GM12878 (cell line): Measurements from ENCODE around the gene CMTM4. TPM values are rescaled to one million over a fixed set of nuclear protein-coding genes. Genes with fewer than 3 reads are reported as not detected.

Experiments
- CBX3 ChIP-seq: fragments of 200-600 bp; sonication (generic); IDR thresholded peaks from 2 replicates; pipeline ENCODE4 v1.6.1; 2016; ENCODE audit warnings: low read depth, borderline replicate concordance
- EED ChIP-seq: sonication (generic); IDR thresholded peaks from 2 replicates; pipeline ENCODE4 v1.6.1; 2016; ENCODE audit warnings: antibody characterized with exemption, low read depth
- ETV6 ChIP-seq, 2 experiments: fragments of 450-650 bp in 1 of 2; IDR thresholded peaks in 1 of 2; conservative IDR thresholded peaks in 1 of 2; 2 replicates each; pipeline ENCODE4 v1.6.1; 2014; ENCODE audit warnings: antibody characterized with exemption in 1 of 2, borderline replicate concordance in 1 of 2, low read depth in 1 of 2, mild to moderate bottlenecking in 1 of 2, moderate library complexity in 1 of 2
- FOXM1 ChIP-seq: IDR thresholded peaks from 2 replicates; pipeline ENCODE4 v1.6.1; 2012; ENCODE audit warnings: low read depth, mild to moderate bottlenecking, inconsistent platforms, low read length, moderate library complexity
- JUNB ChIP-seq: IDR thresholded peaks from 2 replicates; pipeline ENCODE4 v1.6.1; 2016; ENCODE audit warnings: antibody characterized with exemption, mild to moderate bottlenecking
- KDM1A ChIP-seq: fragments of 200-600 bp; sonication (generic); IDR thresholded peaks from 2 replicates; pipeline ENCODE4 v1.6.1; 2016; ENCODE audit warnings: borderline replicate concordance
- MYC ChIP-seq: IDR thresholded peaks from 2 replicates; pipeline ENCODE4 v1.6.1; 2011; ENCODE audit warnings: mild to moderate bottlenecking, low read length, moderate library complexity, inconsistent platforms; ENCODE audit not compliant: insufficient read depth, insufficient replicate concordance, insufficient read length, severe bottlenecking
- NFXL1 ChIP-seq: fragments of 450-650 bp; IDR thresholded peaks from 2 replicates; pipeline ENCODE4 v1.6.1; 2017; ENCODE audit warnings: antibody characterized with exemption, mild to moderate bottlenecking, borderline replicate concordance
- NR2F1 ChIP-seq: fragments of 450-650 bp; conservative IDR thresholded peaks from 2 replicates; pipeline ENCODE4 v1.6.1; 2017; ENCODE audit warnings: mild to moderate bottlenecking
- RAD21 ChIP-seq: IDR thresholded peaks from 2 replicates; pipeline ENCODE4 v1.6.1; 2011; ENCODE audit warnings: mild to moderate bottlenecking, low read depth, low read length, moderate library complexity; ENCODE audit not compliant: insufficient read depth
- WRNIP1 ChIP-seq: IDR thresholded peaks from 2 replicates; pipeline ENCODE4 v1.6.1; 2011; ENCODE audit warnings: low read depth, low read length, improper control_type of control experiment, borderline replicate concordance
- ZNF274 ChIP-seq: IDR thresholded peaks from one replicate; pipeline ENCODE4 v1.8.0; 2011; ENCODE audit not compliant: insufficient read length, insufficient read depth
- ZSCAN29 ChIP-seq: fragments of 450-650 bp; IDR thresholded peaks from 2 replicates; pipeline ENCODE4 v1.6.1; 2017; ENCODE audit warnings: mild to moderate bottlenecking, moderate library complexity
- polyA plus RNA-seq, 11 experiments: library from polyadenylated mRNA; depleted of rRNA in 4 of 11; unstranded in 6 of 11; stranded (reverse) in 5 of 11; fragments of >200 nt; fragmentation: Nextera tagmentation in 4 of 11; fragmentation: Illumina TruSeq in 1 of 11; extraction: Ambion mirVana in 4 of 11; extraction: Trizol in 1 of 11; gene quantifications; 1 replicate in 1 of 11; 2 replicates in 10 of 11; pipeline versions ENCODE4 v1.2.1 to v1.2.3, GENCODE V29; 2011 to 2016; ENCODE audit warnings: inconsistent platforms in 2 of 11, missing spikeins in 2 of 11, low read depth in 1 of 11
- total RNA-seq, 4 experiments: library from RNA; depleted of rRNA in 3 of 4; stranded (reverse); fragments of >200 nt in 3 of 4; fragmentation: Illumina TruSeq in 1 of 4; extraction: Trizol in 1 of 4; gene quantifications; 2 replicates each; pipeline versions ENCODE4 v1.2.1 to v1.2.3, GENCODE V29; 2013 to 2021
- TF ChIP-seq, protein P1 (sequence below): IDR thresholded peaks from 2 replicates; pipeline ENCODE4 v1.6.1; 2012; ENCODE audit warnings: low read depth, low read length, improper control_type of control experiment
- TF ChIP-seq, protein P2 (sequence below): fragments of 150-350 bp; IDR thresholded peaks from 2 replicates; pipeline ENCODE4 v1.6.1; 2014; ENCODE audit warnings: mild to moderate bottlenecking, low read depth, low read length
- TF ChIP-seq, protein P3 (sequence below), 3 experiments: IDR thresholded peaks in 2 of 3; conservative IDR thresholded peaks in 1 of 3; 2 replicates each; pipeline ENCODE4 v1.5.1; 2011; ENCODE audit warnings: low read depth in 3 of 3, low read length in 3 of 3, mild to moderate bottlenecking in 3 of 3, control low read depth in 2 of 3, moderate library complexity in 2 of 3, inconsistent platforms in 1 of 3, mixed read lengths in 1 of 3; ENCODE audit not compliant: control insufficient read depth in 2 of 3, insufficient read depth in 1 of 3; ENCODE audit errors: extremely low read depth in 1 of 3

Gene CMTM4
- total and polyA plus RNA-seq, 10 of the 15 experiments (the other 5 are each of a cell fraction or from before 2014, with no cell fraction given): 0.02 to 0.43 (median 0.15) TPM; not detected in 2

DNA sequence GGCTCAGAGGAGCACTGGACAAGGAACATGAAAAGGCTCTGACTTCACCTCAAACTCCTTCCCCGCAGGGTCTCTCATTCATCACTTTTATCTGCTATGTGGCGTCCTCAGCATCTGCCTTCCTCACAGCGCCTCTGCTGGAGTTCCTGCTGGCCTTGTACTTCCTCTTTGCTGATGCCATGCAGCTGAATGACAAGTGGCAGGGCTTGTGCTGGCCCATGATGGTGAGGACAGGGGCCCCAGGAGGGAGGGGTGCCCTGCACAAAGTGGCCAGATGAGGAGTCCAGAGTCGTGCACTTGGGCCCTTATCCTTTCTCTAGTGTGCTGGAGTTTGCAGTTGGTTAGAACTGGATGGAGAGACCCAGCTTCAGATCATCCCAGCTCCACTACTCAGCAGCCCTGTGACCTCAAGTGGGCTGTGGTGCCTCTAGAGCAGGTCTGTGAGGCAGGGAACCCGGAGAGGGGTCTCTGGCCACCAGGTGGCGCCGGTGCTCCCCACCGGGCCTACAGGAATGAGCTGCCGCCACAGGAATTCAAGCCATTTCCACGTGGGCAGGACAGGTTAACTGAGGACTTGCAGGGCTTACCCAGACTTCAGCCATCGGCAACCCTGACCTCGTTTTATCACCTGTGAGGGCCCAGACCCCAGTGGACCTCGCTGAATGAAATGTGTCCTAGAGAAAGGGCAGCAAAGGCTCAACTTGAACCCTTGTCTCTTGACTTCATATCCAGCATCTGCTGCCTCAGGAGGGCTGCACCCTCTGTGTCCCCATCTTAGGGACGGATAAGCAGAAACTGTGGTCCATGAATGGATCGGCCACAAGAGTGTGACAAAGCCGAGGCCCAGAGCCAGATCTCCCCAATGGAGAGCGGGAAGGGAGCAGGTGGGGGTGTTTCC lies 88.1 kb downstream of the CMTM4 start (continued):
- TF ChIP-seq MYC (no peak), NR2F1 (peak; percentile 26; the same call in 1 of the 2 replicates), CBX3 (no peak), WRNIP1 (no peak), JUNB (no peak), FOXM1 (no peak), RAD21 (peak; percentile 58), EED (0 out of 2 replicates have a peak, but pooled peaks have one; percentile 23), ZNF274 (no peak), KDM1A (no peak), NFXL1 (no peak), ETV6 (conservative IDR thresholded peaks at IDR 0.05 in 1 of 2, IDR thresholded peaks at IDR 0.05 in 1 of 2; ENCODE audit: borderline replicate concordance in 1 of 2, low read depth in 1 of 2) (no peak), ZSCAN29 (no peak)
- TF ChIP-seq, protein P1, sequence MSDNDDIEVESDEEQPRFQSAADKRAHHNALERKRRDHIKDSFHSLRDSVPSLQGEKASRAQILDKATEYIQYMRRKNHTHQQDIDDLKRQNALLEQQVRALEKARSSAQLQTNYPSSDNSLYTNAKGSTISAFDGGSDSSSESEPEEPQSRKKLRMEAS: peak; percentile 40; the same call in 1 of the 2 replicates
- TF ChIP-seq, protein P2, sequence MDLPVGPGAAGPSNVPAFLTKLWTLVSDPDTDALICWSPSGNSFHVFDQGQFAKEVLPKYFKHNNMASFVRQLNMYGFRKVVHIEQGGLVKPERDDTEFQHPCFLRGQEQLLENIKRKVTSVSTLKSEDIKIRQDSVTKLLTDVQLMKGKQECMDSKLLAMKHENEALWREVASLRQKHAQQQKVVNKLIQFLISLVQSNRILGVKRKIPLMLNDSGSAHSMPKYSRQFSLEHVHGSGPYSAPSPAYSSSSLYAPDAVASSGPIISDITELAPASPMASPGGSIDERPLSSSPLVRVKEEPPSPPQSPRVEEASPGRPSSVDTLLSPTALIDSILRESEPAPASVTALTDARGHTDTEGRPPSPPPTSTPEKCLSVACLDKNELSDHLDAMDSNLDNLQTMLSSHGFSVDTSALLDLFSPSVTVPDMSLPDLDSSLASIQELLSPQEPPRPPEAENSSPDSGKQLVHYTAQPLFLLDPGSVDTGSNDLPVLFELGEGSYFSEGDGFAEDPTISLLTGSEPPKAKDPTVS: no peak
- TF ChIP-seq, protein P3, sequence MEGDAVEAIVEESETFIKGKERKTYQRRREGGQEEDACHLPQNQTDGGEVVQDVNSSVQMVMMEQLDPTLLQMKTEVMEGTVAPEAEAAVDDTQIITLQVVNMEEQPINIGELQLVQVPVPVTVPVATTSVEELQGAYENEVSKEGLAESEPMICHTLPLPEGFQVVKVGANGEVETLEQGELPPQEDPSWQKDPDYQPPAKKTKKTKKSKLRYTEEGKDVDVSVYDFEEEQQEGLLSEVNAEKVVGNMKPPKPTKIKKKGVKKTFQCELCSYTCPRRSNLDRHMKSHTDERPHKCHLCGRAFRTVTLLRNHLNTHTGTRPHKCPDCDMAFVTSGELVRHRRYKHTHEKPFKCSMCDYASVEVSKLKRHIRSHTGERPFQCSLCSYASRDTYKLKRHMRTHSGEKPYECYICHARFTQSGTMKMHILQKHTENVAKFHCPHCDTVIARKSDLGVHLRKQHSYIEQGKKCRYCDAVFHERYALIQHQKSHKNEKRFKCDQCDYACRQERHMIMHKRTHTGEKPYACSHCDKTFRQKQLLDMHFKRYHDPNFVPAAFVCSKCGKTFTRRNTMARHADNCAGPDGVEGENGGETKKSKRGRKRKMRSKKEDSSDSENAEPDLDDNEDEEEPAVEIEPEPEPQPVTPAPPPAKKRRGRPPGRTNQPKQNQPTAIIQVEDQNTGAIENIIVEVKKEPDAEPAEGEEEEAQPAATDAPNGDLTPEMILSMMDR (IDR thresholded peaks at IDR 0.05 in 2 of 3, conservative IDR thresholded peaks at IDR 0.05 in 1 of 3; ENCODE audit: control insufficient read depth in 2 of 3, extremely low read depth in 1 of 3, insufficient read depth in 1 of 3, low read depth in 3 of 3, low read length in 3 of 3): peak; percentile 91 to 95 (median 92)
